Natural killer cell treated with Interleukin-12 subunit alpha and Interleukin-12 subunit beta and Interleukin-15 and Interleukin-18, amount 100 ng/mL, for 72 hours (primary cell): ENCODE results near the gene FNDC4. TPM values are rescaled to one million over a fixed set of nuclear protein-coding genes. Genes with fewer than 3 reads are reported as not detected.
"Not testable (repeated sequence)": the region's sequence is repeated elsewhere in the genome, so short reads cannot be mapped to it uniquely, and the experiment has no call there.

Experiments
- ATAC-seq, 2 donors: fragments of 150-1000 bp; cut with Tn5 transposase in 1 of 2; sonication (Bioruptor Pico), chemical (Tn5 transposase) in 1 of 2; 2 replicates each; pipeline ENCODE4 v1.10.0; 2021
- DNase-seq: peaks from one replicate; pipeline ENCODE4 v3.0.0; 2022; ENCODE audit warnings: low spot score
- H3K27ac Mint-ChIP-seq, 2 donors: 1 replicate in 1 of 2; 2 replicates in 1 of 2; pipeline ENCODE4 v1.8.0; 2022; ENCODE audit warnings: mixed read lengths in 2 of 2, mild to moderate bottlenecking in 1 of 2, moderate library complexity in 1 of 2
- H3K27me3 Mint-ChIP-seq, 2 donors: 1 replicate in 1 of 2; 2 replicates in 1 of 2; pipeline ENCODE4 v1.8.0; 2022; ENCODE audit warnings: mixed read lengths in 2 of 2
- H3K36me3 Mint-ChIP-seq: one replicate; pipeline ENCODE4 v1.8.0; 2022; ENCODE audit warnings: mixed read lengths
- H3K4me1 Mint-ChIP-seq, 2 donors: 1 replicate in 1 of 2; 2 replicates in 1 of 2; pipeline ENCODE4 v1.8.0; 2022; ENCODE audit warnings: low read depth in 2 of 2, mixed read lengths in 2 of 2, mild to moderate bottlenecking in 1 of 2
- H3K4me3 Mint-ChIP-seq: one replicate; pipeline ENCODE4 v1.8.0; 2022; ENCODE audit warnings: mixed read lengths
- H3K9me3 Mint-ChIP-seq: 2 replicates; pipeline ENCODE4 v1.8.0; 2022; ENCODE audit warnings: mixed read lengths
- total RNA-seq, 2 donors: library from RNA; stranded (reverse); gene quantifications; one replicate each; pipeline ENCODE4 v1.2.3, GENCODE V29; 2022

The FNDC4 gene
- not detected for total RNA-seq

- Mint-ChIP-seq H3K27ac (no peak within 1 kb of the TSS), H3K4me3 (peak within 1 kb of the TSS; percentile 71), H3K27me3 (peaks cover 46 to 54% of the 10 kb centered on the region in 2 donors), H3K9me3 (no peaks in the 10 kb centered on the region), H3K36me3 (peaks cover 6% of the 10 kb centered on the region), H3K4me1 (peaks cover 15 to 20% of the 10 kb centered on the region in 2 donors)
- ATAC-seq (peak; percentile 59 to 66), DNase-seq (no peak)
Observed at GRCh38 chr2:27494944-27495554, at the start of gene FNDC4. Gene FNDC4, minus strand, starts transcription at chr2:27495200. Its CDS starts 521 bp downstream, at chr2:27494679.

- no peaks in the 10 kb centered on the region for H3K4me1 Mint-ChIP-seq
- no peak overlapping the region for H3K27ac Mint-ChIP-seq
- H3K27me3 Mint-ChIP-seq = peaks cover 0 to 3% of the 10 kb centered on the region in 2 donors
- ATAC-seq = no peak
- H3K4me3 Mint-ChIP-seq = no peak overlapping the region
- H3K36me3 Mint-ChIP-seq = no peaks in the 10 kb centered on the region
- H3K9me3 Mint-ChIP-seq = no peaks in the 10 kb centered on the region
- DNase-seq = no peak
Observed at GRCh38 chr2:27544143-27544821, 49.3 kb upstream of the FNDC4 start.

- H3K4me3 Mint-ChIP-seq, H3K36me3 Mint-ChIP-seq, H3K27ac Mint-ChIP-seq, DNase-seq, H3K9me3 Mint-ChIP-seq, H3K4me1 Mint-ChIP-seq, ATAC-seq: not testable (repeated sequence)
- peaks cover 18 to 19% of the 10 kb centered on the region in 2 donors for H3K27me3 Mint-ChIP-seq
Observed at GRCh38 chr2:27539649-27540048, 44.6 kb upstream of the FNDC4 start.

GRCh38 chr2:27538839-27539450 is 43.9 kb upstream of the FNDC4 start:
- H3K9me3 Mint-ChIP-seq, H3K4me1 Mint-ChIP-seq, ATAC-seq, H3K36me3 Mint-ChIP-seq, DNase-seq, H3K4me3 Mint-ChIP-seq, H3K27ac Mint-ChIP-seq: not testable (repeated sequence)
- H3K27me3 Mint-ChIP-seq = peaks cover 20 to 23% of the 10 kb centered on the region in 2 donors

- H3K9me3 Mint-ChIP-seq = no peaks in the 10 kb centered on the region
- H3K27ac Mint-ChIP-seq = no peak overlapping the region
- peaks cover 22 to 27% of the 10 kb centered on the region in 2 donors for H3K27me3 Mint-ChIP-seq
- ATAC-seq (no peak), DNase-seq (no peak)
- no peak overlapping the region for H3K4me3 Mint-ChIP-seq
- H3K36me3 Mint-ChIP-seq = no peaks in the 10 kb centered on the region
- no peaks in the 10 kb centered on the region for H3K4me1 Mint-ChIP-seq
Observed at GRCh38 chr2:27537287-27537686, 42.3 kb upstream of the FNDC4 start.

- no peak overlapping the region for H3K4me3 Mint-ChIP-seq
- DNase-seq = no peak
- peaks cover 21 to 25% of the 10 kb centered on the region in 2 donors for H3K27me3 Mint-ChIP-seq
- H3K36me3 Mint-ChIP-seq = no peaks in the 10 kb centered on the region
- no peaks in the 10 kb centered on the region for H3K9me3 Mint-ChIP-seq
- H3K27ac Mint-ChIP-seq = no peak overlapping the region
- no peaks in the 10 kb centered on the region for H3K4me1 Mint-ChIP-seq
- no peak for ATAC-seq
Observed at GRCh38 chr2:27531983-27532382, 37.0 kb upstream of the FNDC4 start.

GRCh38 chr2:27527182-27527581 is 32.2 kb upstream of the FNDC4 start:
- ATAC-seq (no peak), DNase-seq (no peak)
- Mint-ChIP-seq H3K36me3 (no peaks in the 10 kb centered on the region), H3K27me3 (peaks cover 32 to 42% of the 10 kb centered on the region in 2 donors), H3K9me3 (no peaks in the 10 kb centered on the region), H3K4me3 (no peak overlapping the region), H3K4me1 (no peaks in the 10 kb centered on the region), H3K27ac (no peak overlapping the region)

- Mint-ChIP-seq H3K9me3 (no peaks in the 10 kb centered on the region), H3K27ac (no peak overlapping the region), H3K4me1 (no peaks in the 10 kb centered on the region), H3K27me3 (peaks cover 27 to 36% of the 10 kb centered on the region in 2 donors), H3K36me3 (no peaks in the 10 kb centered on the region), H3K4me3 (no peak overlapping the region)
- ATAC-seq = no peak
- no peak for DNase-seq
Observed at GRCh38 chr2:27522400-27522945, 27.5 kb upstream of the FNDC4 start.

- Mint-ChIP-seq H3K9me3 (no peaks in the 10 kb centered on the region), H3K36me3 (no peaks in the 10 kb centered on the region), H3K27me3 (peaks cover 18 to 22% of the 10 kb centered on the region in 2 donors), H3K27ac (no peak overlapping the region), H3K4me3 (no peak overlapping the region), H3K4me1 (no peaks in the 10 kb centered on the region)
- ATAC-seq (no peak), DNase-seq (no peak)
Observed at GRCh38 chr2:27520316-27520715, 25.3 kb upstream of the FNDC4 start.

- Mint-ChIP-seq H3K4me1 (no peaks in the 10 kb centered on the region), H3K27ac (no peak overlapping the region), H3K27me3 (peaks cover 16 to 20% of the 10 kb centered on the region in 2 donors), H3K36me3 (no peaks in the 10 kb centered on the region), H3K9me3 (no peaks in the 10 kb centered on the region), H3K4me3 (no peak overlapping the region)
- no peak for ATAC-seq
- DNase-seq = no peak
Observed at GRCh38 chr2:27518782-27519113, 23.7 kb upstream of the FNDC4 start.

- H3K9me3 Mint-ChIP-seq = no peaks in the 10 kb centered on the region
- no peak overlapping the region for H3K4me3 Mint-ChIP-seq
- peaks cover 15 to 20% of the 10 kb centered on the region in 2 donors for H3K27me3 Mint-ChIP-seq
- ATAC-seq (no peak), DNase-seq (no peak)
- H3K36me3 Mint-ChIP-seq = no peaks in the 10 kb centered on the region
- no peak overlapping the region for H3K27ac Mint-ChIP-seq
- H3K4me1 Mint-ChIP-seq = no peaks in the 10 kb centered on the region
Observed at GRCh38 chr2:27518113-27518781, 23.2 kb upstream of the FNDC4 start.

- Mint-ChIP-seq H3K36me3 (no peaks in the 10 kb centered on the region), H3K27ac (no peak overlapping the region), H3K4me1 (no peaks in the 10 kb centered on the region), H3K27me3 (peaks cover 9 to 13% of the 10 kb centered on the region in 2 donors), H3K4me3 (no peak overlapping the region), H3K9me3 (no peaks in the 10 kb centered on the region)
- ATAC-seq (no peak), DNase-seq (no peak)
Observed at GRCh38 chr2:27509326-27509725, 14.3 kb upstream of the FNDC4 start.

GRCh38 chr2:27507293-27507692 is 12.3 kb upstream of the FNDC4 start:
- H3K27me3 Mint-ChIP-seq = peaks cover 0 to 2% of the 10 kb centered on the region in 2 donors
- no peaks in the 10 kb centered on the region for H3K36me3 Mint-ChIP-seq
- H3K4me1 Mint-ChIP-seq = no peaks in the 10 kb centered on the region
- DNase-seq (no peak), ATAC-seq (no peak)
- no peak overlapping the region for H3K4me3 Mint-ChIP-seq
- no peaks in the 10 kb centered on the region for H3K9me3 Mint-ChIP-seq
- no peak overlapping the region for H3K27ac Mint-ChIP-seq

- H3K27ac Mint-ChIP-seq = no peak overlapping the region
- no peaks in the 10 kb centered on the region for H3K36me3 Mint-ChIP-seq
- DNase-seq = no peak
- H3K9me3 Mint-ChIP-seq = no peaks in the 10 kb centered on the region
- H3K4me1 Mint-ChIP-seq = no peaks in the 10 kb centered on the region
- no peak for ATAC-seq
- H3K4me3 Mint-ChIP-seq = no peak overlapping the region
- H3K27me3 Mint-ChIP-seq = no peaks in the 10 kb centered on the region
Observed at GRCh38 chr2:27506587-27506986, 11.6 kb upstream of the FNDC4 start.
